ENCODE measurements around the gene TLE3.

DNA sequence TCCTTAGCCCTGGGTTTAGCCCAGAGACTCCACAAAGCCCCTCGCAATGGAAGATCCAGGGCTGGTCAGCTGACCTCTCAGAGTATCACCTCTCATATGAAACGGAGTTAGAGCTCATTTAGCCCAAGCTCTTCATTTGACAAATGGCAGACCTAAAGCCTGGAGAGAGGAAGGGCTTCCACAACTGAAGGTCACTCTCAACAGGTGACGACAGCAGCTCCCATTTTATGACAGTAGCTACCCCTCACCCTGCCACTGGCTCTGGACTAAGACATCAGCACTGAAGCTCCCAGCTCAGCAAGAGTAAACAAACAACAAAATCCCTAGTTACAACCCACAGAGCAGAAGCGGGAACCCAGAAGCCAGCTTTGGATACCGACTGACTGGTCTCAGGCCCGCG, 33.7 kb downstream of the TLE3 start:
- TF ChIP-seq, protein P1, sequence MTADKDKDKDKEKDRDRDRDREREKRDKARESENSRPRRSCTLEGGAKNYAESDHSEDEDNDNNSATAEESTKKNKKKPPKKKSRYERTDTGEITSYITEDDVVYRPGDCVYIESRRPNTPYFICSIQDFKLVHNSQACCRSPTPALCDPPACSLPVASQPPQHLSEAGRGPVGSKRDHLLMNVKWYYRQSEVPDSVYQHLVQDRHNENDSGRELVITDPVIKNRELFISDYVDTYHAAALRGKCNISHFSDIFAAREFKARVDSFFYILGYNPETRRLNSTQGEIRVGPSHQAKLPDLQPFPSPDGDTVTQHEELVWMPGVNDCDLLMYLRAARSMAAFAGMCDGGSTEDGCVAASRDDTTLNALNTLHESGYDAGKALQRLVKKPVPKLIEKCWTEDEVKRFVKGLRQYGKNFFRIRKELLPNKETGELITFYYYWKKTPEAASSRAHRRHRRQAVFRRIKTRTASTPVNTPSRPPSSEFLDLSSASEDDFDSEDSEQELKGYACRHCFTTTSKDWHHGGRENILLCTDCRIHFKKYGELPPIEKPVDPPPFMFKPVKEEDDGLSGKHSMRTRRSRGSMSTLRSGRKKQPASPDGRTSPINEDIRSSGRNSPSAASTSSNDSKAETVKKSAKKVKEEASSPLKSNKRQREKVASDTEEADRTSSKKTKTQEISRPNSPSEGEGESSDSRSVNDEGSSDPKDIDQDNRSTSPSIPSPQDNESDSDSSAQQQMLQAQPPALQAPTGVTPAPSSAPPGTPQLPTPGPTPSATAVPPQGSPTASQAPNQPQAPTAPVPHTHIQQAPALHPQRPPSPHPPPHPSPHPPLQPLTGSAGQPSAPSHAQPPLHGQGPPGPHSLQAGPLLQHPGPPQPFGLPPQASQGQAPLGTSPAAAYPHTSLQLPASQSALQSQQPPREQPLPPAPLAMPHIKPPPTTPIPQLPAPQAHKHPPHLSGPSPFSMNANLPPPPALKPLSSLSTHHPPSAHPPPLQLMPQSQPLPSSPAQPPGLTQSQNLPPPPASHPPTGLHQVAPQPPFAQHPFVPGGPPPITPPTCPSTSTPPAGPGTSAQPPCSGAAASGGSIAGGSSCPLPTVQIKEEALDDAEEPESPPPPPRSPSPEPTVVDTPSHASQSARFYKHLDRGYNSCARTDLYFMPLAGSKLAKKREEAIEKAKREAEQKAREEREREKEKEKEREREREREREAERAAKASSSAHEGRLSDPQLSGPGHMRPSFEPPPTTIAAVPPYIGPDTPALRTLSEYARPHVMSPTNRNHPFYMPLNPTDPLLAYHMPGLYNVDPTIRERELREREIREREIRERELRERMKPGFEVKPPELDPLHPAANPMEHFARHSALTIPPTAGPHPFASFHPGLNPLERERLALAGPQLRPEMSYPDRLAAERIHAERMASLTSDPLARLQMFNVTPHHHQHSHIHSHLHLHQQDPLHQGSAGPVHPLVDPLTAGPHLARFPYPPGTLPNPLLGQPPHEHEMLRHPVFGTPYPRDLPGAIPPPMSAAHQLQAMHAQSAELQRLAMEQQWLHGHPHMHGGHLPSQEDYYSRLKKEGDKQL (CRISPR knock-in tag; IDR thresholded peaks at IDR 0.05; ENCODE audit: low read depth) = no peak
- TF ChIP-seq, protein P2, sequence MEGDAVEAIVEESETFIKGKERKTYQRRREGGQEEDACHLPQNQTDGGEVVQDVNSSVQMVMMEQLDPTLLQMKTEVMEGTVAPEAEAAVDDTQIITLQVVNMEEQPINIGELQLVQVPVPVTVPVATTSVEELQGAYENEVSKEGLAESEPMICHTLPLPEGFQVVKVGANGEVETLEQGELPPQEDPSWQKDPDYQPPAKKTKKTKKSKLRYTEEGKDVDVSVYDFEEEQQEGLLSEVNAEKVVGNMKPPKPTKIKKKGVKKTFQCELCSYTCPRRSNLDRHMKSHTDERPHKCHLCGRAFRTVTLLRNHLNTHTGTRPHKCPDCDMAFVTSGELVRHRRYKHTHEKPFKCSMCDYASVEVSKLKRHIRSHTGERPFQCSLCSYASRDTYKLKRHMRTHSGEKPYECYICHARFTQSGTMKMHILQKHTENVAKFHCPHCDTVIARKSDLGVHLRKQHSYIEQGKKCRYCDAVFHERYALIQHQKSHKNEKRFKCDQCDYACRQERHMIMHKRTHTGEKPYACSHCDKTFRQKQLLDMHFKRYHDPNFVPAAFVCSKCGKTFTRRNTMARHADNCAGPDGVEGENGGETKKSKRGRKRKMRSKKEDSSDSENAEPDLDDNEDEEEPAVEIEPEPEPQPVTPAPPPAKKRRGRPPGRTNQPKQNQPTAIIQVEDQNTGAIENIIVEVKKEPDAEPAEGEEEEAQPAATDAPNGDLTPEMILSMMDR (CRISPR knock-in tag; IDR thresholded peaks at IDR 0.05) = no peak
- TF ChIP-seq FOXM1 (CRISPR knock-in tag; IDR thresholded peaks at IDR 0.05) (no peak), RCOR2 (CRISPR knock-in tag; IDR thresholded peaks at IDR 0.05) (no peak), MYC (CRISPR knock-in tag; IDR thresholded peaks at IDR 0.05; ENCODE audit: borderline replicate concordance) (no peak)
- TF ChIP-seq, protein P3, sequence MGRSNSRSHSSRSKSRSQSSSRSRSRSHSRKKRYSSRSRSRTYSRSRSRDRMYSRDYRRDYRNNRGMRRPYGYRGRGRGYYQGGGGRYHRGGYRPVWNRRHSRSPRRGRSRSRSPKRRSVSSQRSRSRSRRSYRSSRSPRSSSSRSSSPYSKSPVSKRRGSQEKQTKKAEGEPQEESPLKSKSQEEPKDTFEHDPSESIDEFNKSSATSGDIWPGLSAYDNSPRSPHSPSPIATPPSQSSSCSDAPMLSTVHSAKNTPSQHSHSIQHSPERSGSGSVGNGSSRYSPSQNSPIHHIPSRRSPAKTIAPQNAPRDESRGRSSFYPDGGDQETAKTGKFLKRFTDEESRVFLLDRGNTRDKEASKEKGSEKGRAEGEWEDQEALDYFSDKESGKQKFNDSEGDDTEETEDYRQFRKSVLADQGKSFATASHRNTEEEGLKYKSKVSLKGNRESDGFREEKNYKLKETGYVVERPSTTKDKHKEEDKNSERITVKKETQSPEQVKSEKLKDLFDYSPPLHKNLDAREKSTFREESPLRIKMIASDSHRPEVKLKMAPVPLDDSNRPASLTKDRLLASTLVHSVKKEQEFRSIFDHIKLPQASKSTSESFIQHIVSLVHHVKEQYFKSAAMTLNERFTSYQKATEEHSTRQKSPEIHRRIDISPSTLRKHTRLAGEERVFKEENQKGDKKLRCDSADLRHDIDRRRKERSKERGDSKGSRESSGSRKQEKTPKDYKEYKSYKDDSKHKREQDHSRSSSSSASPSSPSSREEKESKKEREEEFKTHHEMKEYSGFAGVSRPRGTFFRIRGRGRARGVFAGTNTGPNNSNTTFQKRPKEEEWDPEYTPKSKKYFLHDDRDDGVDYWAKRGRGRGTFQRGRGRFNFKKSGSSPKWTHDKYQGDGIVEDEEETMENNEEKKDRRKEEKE (IDR thresholded peaks at IDR 0.05) = no peak
